GM12878 (cell line): ENCODE results near the gene ADGRG2. TPM values are rescaled to one million over a fixed set of nuclear protein-coding genes. Genes with fewer than 3 reads are reported as not detected.

Experiments used
- ATAC-seq: fragments of 200-7000 bp; cut with Tn5 transposase; 3 replicates; pipeline ENCODE4 v1.9.1; 2020; ENCODE audit warnings: mild to moderate bottlenecking, moderate library complexity
- BruUV-seq: library from RNA; stranded (reverse); fragments of 400-500 nt; replicated peaks from 2 replicates; lab custom pipeline; 2021; lab: Mats Ljungman, UMichigan
- CTCF ChIA-PET: fragments of 300-600 bp; sonication (Branson Sonifier 250); formaldehyde crosslinking; extraction: SDS; loops from one replicate; lab custom pipeline; 2021; ENCODE audit warnings: inconsistent platforms; lab: Yijun Ruan, JAX
- POLR2A ChIA-PET: fragments of 350-600 bp; formaldehyde crosslinking; extraction: SDS; loops from one replicate; lab custom pipeline; 2021; ENCODE audit warnings: inconsistent platforms; lab: Charles Lee
- RAD21 ChIA-PET: fragments of 300-600 bp; sonication (Branson Sonifier 250); formaldehyde crosslinking; loops from one replicate; lab custom pipeline; 2023; ENCODE audit warnings: antibody characterized with exemption; ENCODE audit not compliant: unreplicated experiment; lab: Charles Lee
- SMC1A ChIA-PET: fragments of 300-600 bp; sonication (Branson Sonifier 250); formaldehyde crosslinking; loops from one replicate; lab custom pipeline; 2023; ENCODE audit not compliant: unreplicated experiment, uncharacterized antibody; lab: Charles Lee
- DNase-seq: peaks from one replicate; pipeline ENCODE4 v3.0.0-alpha.2; 2011; ENCODE audit warnings: low read depth, low spot score
- FAIRE-seq: peaks from 3 replicates; lab custom pipeline; 2011; peaks lifted over from hg19 to GRCh38; lab: Jason Lieb, UNC
- H2AFZ ChIP-seq: 2 replicates; pipeline ENCODE4 v1.6.0; 2011; ENCODE audit warnings: low read depth, low read length, control low read depth; ENCODE audit not compliant: control insufficient read depth
- H3K27ac ChIP-seq: 2 replicates; pipeline ENCODE4 v1.5.1; 2011; ENCODE audit warnings: control low read depth; ENCODE audit not compliant: control insufficient read depth, insufficient read depth
- H3K27me3 ChIP-seq, 2 experiments: replicated peaks in 1 of 2; 2 replicates each; pipeline versions ENCODE4 v1.6.0 to v1.6.1; 2011; ENCODE audit warnings: low read length in 1 of 2; ENCODE audit not compliant: control insufficient read depth in 2 of 2, insufficient read depth in 2 of 2
- H3K36me3 ChIP-seq, 2 experiments: 2 replicates each; pipeline ENCODE4 v1.5.1; 2011; ENCODE audit warnings: low read length in 1 of 2; ENCODE audit not compliant: control insufficient read depth in 2 of 2, insufficient read depth in 2 of 2
- H3K4me1 ChIP-seq: 2 replicates; pipeline ENCODE4 v1.6.1; 2011; ENCODE audit warnings: mild to moderate bottlenecking, low read length, moderate library complexity, mixed read lengths; ENCODE audit not compliant: control insufficient read depth, insufficient read depth
- H3K4me2 ChIP-seq: 2 replicates; pipeline ENCODE4 v1.6.0; 2011; ENCODE audit warnings: control low read depth; ENCODE audit not compliant: control insufficient read depth, insufficient read depth
- H3K4me3 ChIP-seq: fragments of 200-600 bp; sonication (generic); 2 replicates; pipeline ENCODE4 v1.5.1; 2016
- H3K79me2 ChIP-seq: 2 replicates; pipeline ENCODE4 v1.6.0; 2011; ENCODE audit warnings: low read length; ENCODE audit not compliant: control insufficient read depth, insufficient read depth
- H3K9ac ChIP-seq: 2 replicates; pipeline ENCODE4 v1.8.0; 2011; ENCODE audit warnings: low read length, control low read depth, mixed read lengths; ENCODE audit not compliant: control insufficient read depth, insufficient read depth
- H3K9me3 ChIP-seq: replicated peaks from 3 replicates; pipeline ENCODE4 v1.5.1; 2011; ENCODE audit warnings: mild to moderate bottlenecking, low read length; ENCODE audit not compliant: control insufficient read depth, insufficient read depth
- H4K20me1 ChIP-seq: 2 replicates; pipeline ENCODE4 v1.6.0; 2011; ENCODE audit not compliant: control insufficient read depth, insufficient read depth
- CHD2 ChIP-seq: IDR thresholded peaks from 2 replicates; pipeline ENCODE4 v1.6.1; 2011; ENCODE audit warnings: low read depth, low read length, improper control_type of control experiment, borderline replicate concordance
- GATAD2B ChIP-seq: fragments of 450-650 bp; conservative IDR thresholded peaks from 2 replicates; pipeline ENCODE4 v1.6.1; 2017; ENCODE audit warnings: low read depth, mild to moderate bottlenecking, moderate library complexity
- MTA3 ChIP-seq: IDR thresholded peaks from 2 replicates; pipeline ENCODE4 v1.6.1; 2012; ENCODE audit warnings: low read length, inconsistent platforms, borderline replicate concordance
- MYC ChIP-seq: IDR thresholded peaks from 2 replicates; pipeline ENCODE4 v1.6.1; 2011; ENCODE audit warnings: mild to moderate bottlenecking, low read length, moderate library complexity, inconsistent platforms; ENCODE audit not compliant: insufficient read depth, insufficient replicate concordance, insufficient read length, severe bottlenecking
- TCF3 ChIP-seq: IDR thresholded peaks from 2 replicates; pipeline ENCODE4 v1.6.1; 2012; ENCODE audit warnings: low read depth, mild to moderate bottlenecking, low read length, borderline replicate concordance; ENCODE audit not compliant: insufficient read depth
- ZNF622 ChIP-seq: fragments of 450-650 bp; IDR thresholded peaks from 2 replicates; pipeline ENCODE4 v1.6.1; 2017; ENCODE audit warnings: mild to moderate bottlenecking, inconsistent platforms
- WGBS: methylation state at CpG from one replicate; pipeline ENCODE4 v1.1.6; 2016; ENCODE audit warnings: low lambda C conversion rate; ENCODE audit not compliant: insufficient replicate concordance, insufficient coverage; ENCODE audit errors: missing lambda C conversion rate; 5-methylcytosine and 5-hydroxymethylcytosine counted together
- in situ Hi-C: fragments of 300-500 bp; cut with MboI; formaldehyde crosslinking; loops from 9 replicates; pipeline ENCODE4 v1.14.3; 2018; ENCODE audit warnings: mixed read lengths
- intact Hi-C: fragments of 100-400 bp; cut with micrococcal nuclease; formaldehyde crosslinking; loops from one replicate; pipeline ENCODE4 v1.14.2; 2022; ENCODE audit not compliant: unreplicated experiment
- polyA plus RNA-seq, 11 experiments: library from polyadenylated mRNA; depleted of rRNA in 4 of 11; unstranded in 6 of 11; stranded (reverse) in 5 of 11; fragments of >200 nt; fragmentation: Nextera tagmentation in 4 of 11; fragmentation: Illumina TruSeq in 1 of 11; extraction: Ambion mirVana in 4 of 11; extraction: Trizol in 1 of 11; gene quantifications; 1 replicate in 1 of 11; 2 replicates in 10 of 11; pipeline versions ENCODE4 v1.2.1 to v1.2.3, GENCODE V29; 2011 to 2016; ENCODE audit warnings: inconsistent platforms in 2 of 11, missing spikeins in 2 of 11, low read depth in 1 of 11
- total RNA-seq, 4 experiments: library from RNA; depleted of rRNA in 3 of 4; stranded (reverse); fragments of >200 nt in 3 of 4; fragmentation: Illumina TruSeq in 1 of 4; extraction: Trizol in 1 of 4; gene quantifications; 2 replicates each; pipeline versions ENCODE4 v1.2.1 to v1.2.3, GENCODE V29; 2013 to 2021
- TF ChIP-seq, protein P1 (sequence below): fragments of 450-650 bp; IDR thresholded peaks from 2 replicates; pipeline ENCODE4 v1.6.1; 2014; ENCODE audit warnings: mild to moderate bottlenecking
- TF ChIP-seq, protein P2 (sequence below): fragments of 450-650 bp; formaldehyde crosslinking; IDR thresholded peaks from 2 replicates; pipeline ENCODE4 v1.4.0; 2022; ENCODE audit warnings: mild to moderate bottlenecking, moderate library complexity
- TF ChIP-seq, protein P3 (sequence below): fragments of 450-650 bp; IDR thresholded peaks from 2 replicates; pipeline ENCODE4 v1.6.1; 2017; ENCODE audit warnings: mild to moderate bottlenecking, moderate library complexity

Gene ADGRG2
- total and polyA plus RNA-seq, 10 of the 15 experiments (the other 5 are each of a cell fraction or from before 2014, with no cell fraction given) = 0.02 to 0.29 (median 0.05) TPM; not detected in 5

DNA sequence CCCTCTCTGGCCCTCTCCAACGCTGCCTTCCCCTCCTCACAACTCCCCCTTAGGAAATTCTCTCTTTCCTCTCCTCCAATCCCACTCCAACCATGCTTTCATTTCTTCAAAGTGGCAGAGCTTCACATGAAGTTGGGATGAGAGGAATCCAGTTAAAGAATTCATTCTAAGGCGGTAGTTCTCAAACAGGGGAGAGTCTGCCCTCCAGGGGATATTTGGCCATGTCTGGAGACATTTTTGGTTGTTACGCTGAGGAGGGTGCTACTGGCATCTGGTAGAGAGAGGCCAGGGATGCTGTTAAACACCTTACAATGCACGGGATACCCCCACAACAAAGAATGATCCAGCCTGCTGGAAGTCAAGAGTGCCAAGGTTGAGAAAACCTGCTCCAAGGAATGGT is 97.9 kb downstream of the ADGRG2 start:
- in situ Hi-C loops = loop anchor here (25.0 kb wide), 1 partner anchor 637 kb away; no protein-coding TSS in a partner anchor
- no peak overlapping the region for H3K4me3 ChIP-seq
- 42% methylated on average over 4 of the region's 4 CpGs for whole genome bisulfite sequencing
- POLR2A ChIA-PET = interaction anchor here (0.6 kb wide), 1 partner anchor 230 kb away, joined by 3 read pairs; no protein-coding TSS in a partner anchor
- no peaks in the 10 kb centered on the region for H3K27me3 ChIP-seq
- H3K79me2 ChIP-seq = no peaks in the 10 kb centered on the region
- SMC1A ChIA-PET = no interaction called here
- TF ChIP-seq, protein P1, sequence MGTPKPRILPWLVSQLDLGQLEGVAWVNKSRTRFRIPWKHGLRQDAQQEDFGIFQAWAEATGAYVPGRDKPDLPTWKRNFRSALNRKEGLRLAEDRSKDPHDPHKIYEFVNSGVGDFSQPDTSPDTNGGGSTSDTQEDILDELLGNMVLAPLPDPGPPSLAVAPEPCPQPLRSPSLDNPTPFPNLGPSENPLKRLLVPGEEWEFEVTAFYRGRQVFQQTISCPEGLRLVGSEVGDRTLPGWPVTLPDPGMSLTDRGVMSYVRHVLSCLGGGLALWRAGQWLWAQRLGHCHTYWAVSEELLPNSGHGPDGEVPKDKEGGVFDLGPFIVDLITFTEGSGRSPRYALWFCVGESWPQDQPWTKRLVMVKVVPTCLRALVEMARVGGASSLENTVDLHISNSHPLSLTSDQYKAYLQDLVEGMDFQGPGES = no peak
- TF ChIP-seq TCF3 = no peak
- TF ChIP-seq, protein P2, sequence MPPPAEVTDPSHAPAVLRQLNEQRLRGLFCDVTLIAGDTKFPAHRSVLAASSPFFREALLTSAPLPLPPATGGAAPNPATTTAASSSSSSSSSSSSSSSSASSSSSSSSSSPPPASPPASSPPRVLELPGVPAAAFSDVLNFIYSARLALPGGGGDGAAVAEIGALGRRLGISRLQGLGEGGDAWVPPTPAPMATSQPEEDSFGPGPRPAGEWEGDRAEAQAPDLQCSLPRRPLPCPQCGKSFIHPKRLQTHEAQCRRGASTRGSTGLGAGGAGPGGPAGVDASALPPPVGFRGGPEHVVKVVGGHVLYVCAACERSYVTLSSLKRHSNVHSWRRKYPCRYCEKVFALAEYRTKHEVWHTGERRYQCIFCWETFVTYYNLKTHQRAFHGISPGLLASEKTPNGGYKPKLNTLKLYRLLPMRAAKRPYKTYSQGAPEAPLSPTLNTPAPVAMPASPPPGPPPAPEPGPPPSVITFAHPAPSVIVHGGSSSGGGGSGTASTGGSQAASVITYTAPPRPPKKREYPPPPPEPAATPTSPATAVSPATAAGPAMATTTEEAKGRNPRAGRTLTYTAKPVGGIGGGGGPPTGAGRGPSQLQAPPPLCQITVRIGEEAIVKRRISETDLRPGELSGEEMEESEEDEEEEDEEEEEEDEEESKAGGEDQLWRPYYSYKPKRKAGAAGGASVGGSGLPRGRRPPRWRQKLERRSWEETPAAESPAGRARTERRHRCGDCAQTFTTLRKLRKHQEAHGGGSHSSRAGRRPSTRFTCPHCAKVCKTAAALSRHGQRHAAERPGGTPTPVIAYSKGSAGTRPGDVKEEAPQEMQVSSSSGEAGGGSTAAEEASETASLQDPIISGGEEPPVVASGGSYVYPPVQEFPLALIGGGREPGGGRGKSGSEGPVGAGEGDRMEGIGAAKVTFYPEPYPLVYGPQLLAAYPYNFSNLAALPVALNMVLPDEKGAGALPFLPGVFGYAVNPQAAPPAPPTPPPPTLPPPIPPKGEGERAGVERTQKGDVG = no peak
- no peak for TF ChIP-seq GATAD2B
- TF ChIP-seq ZNF622 = no peak
- no peak for TF ChIP-seq CHD2
- no peak for TF ChIP-seq MYC
- TF ChIP-seq MTA3 = no peak
- TF ChIP-seq, protein P3, sequence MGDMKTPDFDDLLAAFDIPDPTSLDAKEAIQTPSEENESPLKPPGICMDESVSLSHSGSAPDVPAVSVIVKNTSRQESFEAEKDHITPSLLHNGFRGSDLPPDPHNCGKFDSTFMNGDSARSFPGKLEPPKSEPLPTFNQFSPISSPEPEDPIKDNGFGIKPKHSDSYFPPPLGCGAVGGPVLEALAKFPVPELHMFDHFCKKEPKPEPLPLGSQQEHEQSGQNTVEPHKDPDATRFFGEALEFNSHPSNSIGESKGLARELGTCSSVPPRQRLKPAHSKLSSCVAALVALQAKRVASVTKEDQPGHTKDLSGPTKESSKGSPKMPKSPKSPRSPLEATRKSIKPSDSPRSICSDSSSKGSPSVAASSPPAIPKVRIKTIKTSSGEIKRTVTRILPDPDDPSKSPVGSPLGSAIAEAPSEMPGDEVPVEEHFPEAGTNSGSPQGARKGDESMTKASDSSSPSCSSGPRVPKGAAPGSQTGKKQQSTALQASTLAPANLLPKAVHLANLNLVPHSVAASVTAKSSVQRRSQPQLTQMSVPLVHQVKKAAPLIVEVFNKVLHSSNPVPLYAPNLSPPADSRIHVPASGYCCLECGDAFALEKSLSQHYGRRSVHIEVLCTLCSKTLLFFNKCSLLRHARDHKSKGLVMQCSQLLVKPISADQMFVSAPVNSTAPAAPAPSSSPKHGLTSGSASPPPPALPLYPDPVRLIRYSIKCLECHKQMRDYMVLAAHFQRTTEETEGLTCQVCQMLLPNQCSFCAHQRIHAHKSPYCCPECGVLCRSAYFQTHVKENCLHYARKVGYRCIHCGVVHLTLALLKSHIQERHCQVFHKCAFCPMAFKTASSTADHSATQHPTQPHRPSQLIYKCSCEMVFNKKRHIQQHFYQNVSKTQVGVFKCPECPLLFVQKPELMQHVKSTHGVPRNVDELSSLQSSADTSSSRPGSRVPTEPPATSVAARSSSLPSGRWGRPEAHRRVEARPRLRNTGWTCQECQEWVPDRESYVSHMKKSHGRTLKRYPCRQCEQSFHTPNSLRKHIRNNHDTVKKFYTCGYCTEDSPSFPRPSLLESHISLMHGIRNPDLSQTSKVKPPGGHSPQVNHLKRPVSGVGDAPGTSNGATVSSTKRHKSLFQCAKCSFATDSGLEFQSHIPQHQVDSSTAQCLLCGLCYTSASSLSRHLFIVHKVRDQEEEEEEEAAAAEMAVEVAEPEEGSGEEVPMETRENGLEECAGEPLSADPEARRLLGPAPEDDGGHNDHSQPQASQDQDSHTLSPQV = no peak
- TF ChIP-seq, all 136 proteins: peak for 0
- no TSS peak for BruUV-seq
- Histone ChIP-seq H2AFZ (no peak overlapping the region), H4K20me1 (no peaks in the 10 kb centered on the region), H3K27ac (no peak overlapping the region), H3K9me3 (no peaks in the 10 kb centered on the region), H3K4me2 (no peak overlapping the region), H3K9ac (no peak overlapping the region), H3K36me3 (no peaks in the 10 kb centered on the region), H3K4me1 (no peaks in the 10 kb centered on the region)
- RAD21 ChIA-PET = no interaction called here
- FAIRE-seq (no peak), ATAC-seq (no peak), DNase-seq (no peak)
- CTCF ChIA-PET = interaction anchor here (0.9 to 1.5 kb wide), 2 partner anchors 16 to 310 kb away, joined by 3 read pairs; no protein-coding TSS in a partner anchor
- intact Hi-C loops = no loop called here
